ENCODE data around the gene DHX35. TPM values are rescaled to one million over a fixed set of nuclear protein-coding genes. Genes with fewer than 3 reads are reported as not detected.
A peak's percentile ranks its signal among the peaks of the same experiment; 100 is the strongest.

The DHX35 gene
- total RNA-seq, 6 experiments from 2014 or later: 3.2 to 7.5 (median 4.8) TPM

- WGBS (ENCODE audit: insufficient coverage, low coverage, low lambda C conversion rate, missing lambda C conversion rate): 2% methylated on average over 20 of the region's 69 CpGs
- Histone ChIP-seq H3K4me3 (peak overlapping the region; percentile 63 to 71 (median 68)), H3K36me3 (no peaks in the 10 kb centered on the region), H3K27ac (peak overlapping the region in 2 of 3 donors; percentile 15 to 28), H3K4me1 (peaks cover 0 to 4% (median under 1%) of the 10 kb centered on the region in 4 donors), H3K9me3 (no peaks in the 10 kb centered on the region), H3K27me3 (no peaks in the 10 kb centered on the region)
- peak; percentile 86 to 93 (median 89) for ATAC-seq
- DNase-seq: peak; percentile 80 to 82 (median 81)
- TF ChIP-seq CTCF (IDR thresholded peaks at IDR 0.05) (peak; percentile 98 to 100 (median 99)), POLR2A (IDR thresholded peaks at IDR 0.05) (peak; percentile 44)
- intact Hi-C loops (cut with DNase I): no loop called here
Measured at GRCh38 chr20:39049684-39050554, 87.8 kb downstream of the DHX35 start.

GRCh38 chr20:39050555-39050902 lies 88.4 kb downstream of the DHX35 start:
- TF ChIP-seq CTCF (IDR thresholded peaks at IDR 0.05): no peak
- no peak for TF ChIP-seq POLR2A (IDR thresholded peaks at IDR 0.05)
- Histone ChIP-seq H3K27ac (no peak overlapping the region), H3K4me3 (peak overlapping the region in 1 of 3 donors; percentile 63), H3K36me3 (no peaks in the 10 kb centered on the region), H3K9me3 (no peaks in the 10 kb centered on the region), H3K27me3 (no peaks in the 10 kb centered on the region), H3K4me1 (peaks cover 0 to 4% (median under 1%) of the 10 kb centered on the region in 4 donors)
- intact Hi-C loops (cut with DNase I): no loop called here
- no peak for DNase-seq
- 36% methylated on average over 3 of the region's 4 CpGs for WGBS (ENCODE audit: insufficient coverage, low coverage, low lambda C conversion rate, missing lambda C conversion rate)
- no peak for ATAC-seq

- Histone ChIP-seq H3K9me3 (no peaks in the 10 kb centered on the region), H3K27ac (no peak overlapping the region), H3K36me3 (no peaks in the 10 kb centered on the region), H3K4me1 (peaks cover 0 to 4% (median under 1%) of the 10 kb centered on the region in 4 donors), H3K27me3 (no peaks in the 10 kb centered on the region), H3K4me3 (no peak overlapping the region)
- ATAC-seq (no peak), DNase-seq (no peak)
- TF ChIP-seq CTCF (IDR thresholded peaks at IDR 0.05) (no peak), POLR2A (IDR thresholded peaks at IDR 0.05) (no peak)
- intact Hi-C loops (cut with DNase I): no loop called here
- 88% methylated on average over 6 of the region's 8 CpGs for whole genome bisulfite sequencing (ENCODE audit: insufficient coverage, low coverage, low lambda C conversion rate, missing lambda C conversion rate)
Measured at GRCh38 chr20:39052676-39053075, 90.5 kb downstream of the DHX35 start.

GRCh38 chr20:39057143-39057542 lies 95.0 kb downstream of the DHX35 start:
- Histone ChIP-seq H3K27me3 (no peaks in the 10 kb centered on the region), H3K27ac (no peak overlapping the region), H3K9me3 (no peaks in the 10 kb centered on the region), H3K36me3 (no peaks in the 10 kb centered on the region), H3K4me3 (no peak overlapping the region), H3K4me1 (no peaks in the 10 kb centered on the region)
- 35% methylated on average over 4 of the region's 7 CpGs for WGBS (ENCODE audit: insufficient coverage, low coverage, low lambda C conversion rate, missing lambda C conversion rate)
- ATAC-seq: no peak
- no peak for DNase-seq
- no peak for TF ChIP-seq CTCF (IDR thresholded peaks at IDR 0.05)
- TF ChIP-seq POLR2A (IDR thresholded peaks at IDR 0.05): no peak
- intact Hi-C loops (cut with DNase I): no loop called here
